GM21360 (cell line): ENCODE measurements around the gene RAP1A.
A peak's percentile ranks its signal among the peaks of the same experiment; 100 is the strongest.
"Not testable (repeated sequence)": the region's sequence is repeated elsewhere in the genome, so short reads cannot be mapped to it uniquely, and the experiment has no call there.

Source experiments
- ATAC-seq: cut with Tn5 transposase; IDR thresholded peaks from one replicate; pipeline ENCODE4 v1.9.1; 2021; ENCODE audit warnings: mild to moderate bottlenecking, moderate library complexity; ENCODE audit not compliant: unreplicated experiment

RAP1A gene

GRCh38 chr1:111734856-111735255, 115.3 kb downstream of the RAP1A start:
- no peak for ATAC-seq

- no peak for ATAC-seq
Measured at GRCh38 chr1:111735321-111735720, 115.7 kb downstream of the RAP1A start.

- no peak for ATAC-seq
Measured at GRCh38 chr1:111735858-111736544, 116.4 kb downstream of the RAP1A start.

- no peak for ATAC-seq
Measured at GRCh38 chr1:111736548-111737215, 117.1 kb downstream of the RAP1A start.

- no peak for ATAC-seq
Measured at GRCh38 chr1:111737216-111738132, 117.9 kb downstream of the RAP1A start.

- ATAC-seq, result no peak
Measured at GRCh38 chr1:111738133-111738435, 118.5 kb downstream of the RAP1A start.

GRCh38 chr1:111738436-111739193, 119.0 kb downstream of the RAP1A start:
- peak; percentile 35 for ATAC-seq

- ATAC-seq, result peak; percentile 83
Measured at GRCh38 chr1:111739194-111739924, 119.8 kb downstream of the RAP1A start, which contains the start of gene INKA2. INKA2 (minus strand) TSS chr1:111739395; CDS start chr1:111739242, 153 bp downstream.

GRCh38 chr1:111739925-111740765, 120.6 kb downstream of the RAP1A start:
- no peak for ATAC-seq

GRCh38 chr1:111742292-111742691, 122.7 kb downstream of the RAP1A start:
- ATAC-seq, result not testable (repeated sequence)

- no peak for ATAC-seq
Measured at GRCh38 chr1:111742938-111743549, 123.5 kb downstream of the RAP1A start.

GRCh38 chr1:111743679-111744101, 124.1 kb downstream of the RAP1A start:
- ATAC-seq, result no peak

- ATAC-seq, result no peak
Measured at GRCh38 chr1:111745675-111746613, 126.4 kb downstream of the RAP1A start.

GRCh38 chr1:111746614-111746999, 127.0 kb downstream of the RAP1A start:
- no peak for ATAC-seq

- ATAC-seq, result no peak
Measured at GRCh38 chr1:111747282-111747734, 127.7 kb downstream of the RAP1A start.

- no peak for ATAC-seq
Measured at GRCh38 chr1:111747947-111748346, 128.4 kb downstream of the RAP1A start.

- no peak for ATAC-seq
Measured at GRCh38 chr1:111749628-111750027, 130.0 kb downstream of the RAP1A start.

- ATAC-seq, result no peak
Measured at GRCh38 chr1:111750856-111751255, 131.3 kb downstream of the RAP1A start.
